Measurements from ENCODE around the gene LOC128125822.
"Not testable (repeated sequence)": the region's sequence is repeated elsewhere in the genome, so short reads cannot be mapped to it uniquely, and the experiment has no call there.

Gene LOC128125822

DNA sequence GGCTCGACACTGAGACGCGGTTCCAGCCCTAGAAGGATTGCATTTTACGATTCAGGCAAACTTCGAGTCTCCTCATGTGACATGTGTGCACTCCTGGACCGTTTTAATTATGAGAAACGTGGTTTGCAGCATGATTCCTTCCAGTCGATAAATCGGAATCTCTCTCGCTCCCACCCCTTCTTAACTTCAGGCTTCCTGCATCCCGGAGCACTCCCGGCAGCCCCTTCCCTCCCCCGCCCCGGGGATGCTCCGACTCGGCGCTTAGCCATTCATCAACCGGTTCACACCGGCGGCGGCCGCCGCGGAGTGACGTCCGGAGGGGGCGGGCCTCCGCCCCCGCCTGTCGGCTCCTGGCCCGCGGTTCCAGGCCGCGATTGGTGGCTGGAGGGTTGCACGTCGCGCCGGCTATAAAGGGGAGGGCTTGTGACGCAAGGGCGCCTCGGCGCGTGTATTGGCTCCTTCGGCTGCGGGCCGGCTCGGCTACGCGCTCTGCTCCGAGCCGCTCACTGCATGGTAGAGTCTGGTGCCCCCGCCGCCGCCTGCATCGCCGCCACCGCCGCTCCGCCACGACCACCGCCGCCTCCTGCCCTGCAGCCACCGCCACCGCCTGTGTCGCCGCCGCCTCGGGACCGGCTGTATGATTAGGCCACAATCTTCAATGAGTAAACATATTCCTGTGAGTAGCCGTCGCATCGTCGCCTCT lies at the start of gene LOC128125822, which contains the start of gene PTP4A1 (continued):
- TF ChIP-seq ZNF791 (tag by site-specific recombination; IDR thresholded peaks at IDR 0.05), result no peak
- TF ChIP-seq ZNF660 (tag by site-specific recombination; IDR thresholded peaks at IDR 0.05), result no peak; the same call in 1 of the 2 replicates
- TF ChIP-seq ZNF19 (tag by site-specific recombination; IDR thresholded peaks at IDR 0.05; ENCODE audit: low read depth), result no peak
- no peak for TF ChIP-seq TCF7L2 (IDR thresholded peaks at IDR 0.05; ENCODE audit: borderline replicate concordance, low read depth, low read length)
- TF ChIP-seq, protein P1, sequence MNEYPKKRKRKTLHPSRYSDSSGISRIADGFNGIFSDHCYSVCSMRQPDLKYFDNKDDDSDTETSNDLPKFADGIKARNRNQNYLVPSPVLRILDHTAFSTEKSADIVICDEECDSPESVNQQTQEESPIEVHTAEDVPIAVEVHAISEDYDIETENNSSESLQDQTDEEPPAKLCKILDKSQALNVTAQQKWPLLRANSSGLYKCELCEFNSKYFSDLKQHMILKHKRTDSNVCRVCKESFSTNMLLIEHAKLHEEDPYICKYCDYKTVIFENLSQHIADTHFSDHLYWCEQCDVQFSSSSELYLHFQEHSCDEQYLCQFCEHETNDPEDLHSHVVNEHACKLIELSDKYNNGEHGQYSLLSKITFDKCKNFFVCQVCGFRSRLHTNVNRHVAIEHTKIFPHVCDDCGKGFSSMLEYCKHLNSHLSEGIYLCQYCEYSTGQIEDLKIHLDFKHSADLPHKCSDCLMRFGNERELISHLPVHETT (tag by site-specific recombination; IDR thresholded peaks at IDR 0.05), result 0 out of 2 replicates have a peak, but pooled peaks have one; percentile 77
- TF ChIP-seq, protein P2, sequence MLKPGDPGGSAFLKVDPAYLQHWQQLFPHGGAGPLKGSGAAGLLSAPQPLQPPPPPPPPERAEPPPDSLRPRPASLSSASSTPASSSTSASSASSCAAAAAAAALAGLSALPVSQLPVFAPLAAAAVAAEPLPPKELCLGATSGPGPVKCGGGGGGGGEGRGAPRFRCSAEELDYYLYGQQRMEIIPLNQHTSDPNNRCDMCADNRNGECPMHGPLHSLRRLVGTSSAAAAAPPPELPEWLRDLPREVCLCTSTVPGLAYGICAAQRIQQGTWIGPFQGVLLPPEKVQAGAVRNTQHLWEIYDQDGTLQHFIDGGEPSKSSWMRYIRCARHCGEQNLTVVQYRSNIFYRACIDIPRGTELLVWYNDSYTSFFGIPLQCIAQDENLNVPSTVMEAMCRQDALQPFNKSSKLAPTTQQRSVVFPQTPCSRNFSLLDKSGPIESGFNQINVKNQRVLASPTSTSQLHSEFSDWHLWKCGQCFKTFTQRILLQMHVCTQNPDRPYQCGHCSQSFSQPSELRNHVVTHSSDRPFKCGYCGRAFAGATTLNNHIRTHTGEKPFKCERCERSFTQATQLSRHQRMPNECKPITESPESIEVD (tag by site-specific recombination; IDR thresholded peaks at IDR 0.05), result no peak; the same call in 1 of the 2 replicates
- peak; percentile 68; the same call in 1 of the 2 replicates for TF ChIP-seq ZFP37 (tag by site-specific recombination; IDR thresholded peaks at IDR 0.05)
- TF ChIP-seq ZNF37A (tag by site-specific recombination; IDR thresholded peaks at IDR 0.05), result no peak
- TF ChIP-seq ZNF768 (tag by site-specific recombination; IDR thresholded peaks at IDR 0.05), result no peak
- no peak for TF ChIP-seq ZNF585B (tag by site-specific recombination; IDR thresholded peaks at IDR 0.05)
- TF ChIP-seq, protein P3, sequence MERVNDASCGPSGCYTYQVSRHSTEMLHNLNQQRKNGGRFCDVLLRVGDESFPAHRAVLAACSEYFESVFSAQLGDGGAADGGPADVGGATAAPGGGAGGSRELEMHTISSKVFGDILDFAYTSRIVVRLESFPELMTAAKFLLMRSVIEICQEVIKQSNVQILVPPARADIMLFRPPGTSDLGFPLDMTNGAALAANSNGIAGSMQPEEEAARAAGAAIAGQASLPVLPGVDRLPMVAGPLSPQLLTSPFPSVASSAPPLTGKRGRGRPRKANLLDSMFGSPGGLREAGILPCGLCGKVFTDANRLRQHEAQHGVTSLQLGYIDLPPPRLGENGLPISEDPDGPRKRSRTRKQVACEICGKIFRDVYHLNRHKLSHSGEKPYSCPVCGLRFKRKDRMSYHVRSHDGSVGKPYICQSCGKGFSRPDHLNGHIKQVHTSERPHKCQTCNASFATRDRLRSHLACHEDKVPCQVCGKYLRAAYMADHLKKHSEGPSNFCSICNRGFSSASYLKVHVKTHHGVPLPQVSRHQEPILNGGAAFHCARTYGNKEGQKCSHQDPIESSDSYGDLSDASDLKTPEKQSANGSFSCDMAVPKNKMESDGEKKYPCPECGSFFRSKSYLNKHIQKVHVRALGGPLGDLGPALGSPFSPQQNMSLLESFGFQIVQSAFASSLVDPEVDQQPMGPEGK (tag by site-specific recombination; IDR thresholded peaks at IDR 0.05), result peak; percentile 89
- TF ChIP-seq ZNF391 (tag by site-specific recombination; IDR thresholded peaks at IDR 0.05; ENCODE audit: borderline replicate concordance, low read depth), result no peak
- TF ChIP-seq, protein P4, sequence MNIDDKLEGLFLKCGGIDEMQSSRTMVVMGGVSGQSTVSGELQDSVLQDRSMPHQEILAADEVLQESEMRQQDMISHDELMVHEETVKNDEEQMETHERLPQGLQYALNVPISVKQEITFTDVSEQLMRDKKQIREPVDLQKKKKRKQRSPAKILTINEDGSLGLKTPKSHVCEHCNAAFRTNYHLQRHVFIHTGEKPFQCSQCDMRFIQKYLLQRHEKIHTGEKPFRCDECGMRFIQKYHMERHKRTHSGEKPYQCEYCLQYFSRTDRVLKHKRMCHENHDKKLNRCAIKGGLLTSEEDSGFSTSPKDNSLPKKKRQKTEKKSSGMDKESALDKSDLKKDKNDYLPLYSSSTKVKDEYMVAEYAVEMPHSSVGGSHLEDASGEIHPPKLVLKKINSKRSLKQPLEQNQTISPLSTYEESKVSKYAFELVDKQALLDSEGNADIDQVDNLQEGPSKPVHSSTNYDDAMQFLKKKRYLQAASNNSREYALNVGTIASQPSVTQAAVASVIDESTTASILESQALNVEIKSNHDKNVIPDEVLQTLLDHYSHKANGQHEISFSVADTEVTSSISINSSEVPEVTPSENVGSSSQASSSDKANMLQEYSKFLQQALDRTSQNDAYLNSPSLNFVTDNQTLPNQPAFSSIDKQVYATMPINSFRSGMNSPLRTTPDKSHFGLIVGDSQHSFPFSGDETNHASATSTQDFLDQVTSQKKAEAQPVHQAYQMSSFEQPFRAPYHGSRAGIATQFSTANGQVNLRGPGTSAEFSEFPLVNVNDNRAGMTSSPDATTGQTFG (tag by site-specific recombination; IDR thresholded peaks at IDR 0.05; ENCODE audit: borderline replicate concordance), result no peak
- peak; percentile 67 for TF ChIP-seq EGR2 (tag by site-specific recombination; IDR thresholded peaks at IDR 0.05; ENCODE audit: low read depth)
- TF ChIP-seq ZNF610 (tag by site-specific recombination; IDR thresholded peaks at IDR 0.05; ENCODE audit: borderline replicate concordance), result peak; percentile 72; the same call in 1 of the 2 replicates

DNA sequence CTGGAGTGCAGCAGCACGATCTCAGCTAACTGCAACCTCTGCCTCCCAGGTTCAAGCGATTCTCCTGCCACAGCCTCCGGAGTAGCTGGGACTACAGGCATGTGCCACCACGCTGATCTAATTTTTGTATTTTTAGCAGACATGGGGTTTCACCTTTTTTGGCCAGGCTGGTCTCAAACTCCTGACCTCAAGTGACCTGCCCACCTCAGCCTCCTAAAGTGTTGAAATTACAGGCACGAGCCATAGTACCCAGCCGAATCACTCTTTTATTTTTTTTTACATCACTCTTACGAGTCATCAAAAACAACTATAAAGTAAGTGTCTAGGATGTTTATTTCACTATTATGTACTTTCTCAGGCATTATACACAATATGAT lies 49.4 kb upstream of the LOC128125822 start:
- CTCF ChIA-PET, result interaction anchor here (0.6 to 1.1 kb wide), 6 partner anchors 16 to 171 kb away, joined by 3 read pairs; no protein-coding TSS in a partner anchor
- H3K27ac ChIP-seq (ENCODE audit: extremely low read depth, low read depth, low read length); H3K36me3 ChIP-seq (ENCODE audit: control insufficient read depth in 2 of 2, insufficient read depth in 1 of 2, low read length in 2 of 2); H3K4me3 ChIP-seq (ENCODE audit: low read depth, low read length); H3K4me1 ChIP-seq (ENCODE audit: control insufficient read depth, insufficient read depth, low read length); POLR2A ChIA-PET; H3K9me3 ChIP-seq (ENCODE audit: control insufficient read depth, insufficient read depth, low read depth, low read length): not testable (repeated sequence)
